T1000 (cell line): Measurements from ENCODE around the gene RDH8.

Experiments
- DNase-seq: peaks from one replicate; lab custom pipeline; 2025; ENCODE audit warnings: mixed read lengths; lab: John Stamatoyannopoulos, UW

The RDH8 gene

GRCh38 chr19:10037809-10038208 lies 24.5 kb downstream of the RDH8 start:
- DNase-seq, result no peak

- DNase-seq, result peak; percentile 27
Measured at GRCh38 chr19:10043286-10043927, 30.1 kb downstream of the RDH8 start.

- no peak for DNase-seq
Measured at GRCh38 chr19:10044390-10044789, 31.1 kb downstream of the RDH8 start.

- DNase-seq, result no peak
Measured at GRCh38 chr19:10045371-10045770, 32.1 kb downstream of the RDH8 start.

GRCh38 chr19:10049626-10050025 lies 36.3 kb downstream of the RDH8 start:
- DNase-seq, result no peak

- no peak for DNase-seq
Measured at GRCh38 chr19:10052602-10053360, 39.5 kb downstream of the RDH8 start.

- DNase-seq, result no peak
Measured at GRCh38 chr19:10061717-10062310, 48.5 kb downstream of the RDH8 start.

- no peak for DNase-seq
Measured at GRCh38 chr19:10068205-10068604, 54.9 kb downstream of the RDH8 start.

GRCh38 chr19:10069046-10069445 lies 55.8 kb downstream of the RDH8 start:
- DNase-seq, result no peak

GRCh38 chr19:10070730-10071446 lies 57.6 kb downstream of the RDH8 start:
- DNase-seq, result no peak
